Limb (tissue), 2 donors: ENCODE data around the gene MRPL21.
"Not testable (repeated sequence)": the region's sequence is repeated elsewhere in the genome, so short reads cannot be mapped to it uniquely, and the experiment has no call there.

ENCODE experiments used
- DNase-seq, 2 donors: peaks; one replicate each; pipeline ENCODE4 v3.0.0-alpha.2; 2016; ENCODE audit errors: extremely low spot score in 2 of 2

Gene MRPL21

DNA sequence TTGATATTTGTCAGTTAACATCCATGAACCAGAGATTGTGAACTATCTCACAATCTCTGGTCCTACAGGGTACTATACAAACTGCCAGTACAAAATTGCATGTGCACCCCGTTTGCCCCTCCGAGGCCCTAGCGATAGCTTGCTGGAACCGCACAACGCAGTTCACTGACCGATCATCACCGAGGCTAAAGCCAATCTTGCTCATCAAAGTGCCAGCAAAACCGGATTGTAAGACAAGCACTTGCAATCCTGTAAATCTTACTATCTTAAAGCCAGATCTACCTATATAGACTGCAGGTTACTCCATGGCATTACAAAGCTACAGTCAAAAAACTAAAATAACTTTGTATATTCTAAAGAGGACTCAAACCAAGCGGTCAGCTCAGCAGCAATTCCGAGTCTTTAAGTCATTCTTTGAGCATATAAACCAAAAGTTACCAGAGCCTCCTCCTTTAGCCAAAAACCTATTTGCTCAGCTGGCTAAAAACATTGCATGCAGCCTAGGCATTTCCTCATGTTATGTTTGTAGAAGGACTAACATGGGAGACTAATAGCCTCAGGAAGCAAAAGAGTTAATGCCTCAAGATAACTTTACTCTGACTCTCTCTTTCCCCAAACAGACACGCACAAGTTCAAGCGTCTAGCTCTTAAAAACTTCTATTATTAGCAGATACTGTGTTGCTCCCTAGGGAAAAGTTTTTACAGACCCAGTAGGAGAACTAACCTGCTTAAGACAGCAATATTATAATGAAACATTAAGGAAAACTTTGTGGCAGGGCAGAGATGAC is 31.2 kb downstream of the MRPL21 start:
- DNase-seq: no peak

DNA sequence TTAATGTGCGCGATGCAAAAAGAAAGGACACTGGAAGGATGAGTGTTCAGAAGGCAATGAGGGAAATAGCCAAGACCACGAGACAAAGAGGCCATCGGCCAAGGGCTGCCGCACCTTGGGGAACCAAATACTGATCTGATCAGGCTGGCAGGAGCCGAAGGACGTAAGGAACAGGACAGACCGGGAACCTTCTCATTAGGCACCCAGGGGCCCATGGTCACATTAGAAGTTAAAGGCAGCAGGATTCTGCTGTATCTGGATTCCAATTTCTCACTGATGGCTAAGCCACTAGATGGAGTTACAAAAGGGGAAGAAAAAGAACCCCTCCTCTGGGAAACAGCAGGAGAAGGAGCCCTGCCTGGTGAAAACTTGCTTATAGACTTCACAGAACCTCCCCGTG is 33.2 kb downstream of the MRPL21 start:
- no peak for DNase-seq

DNA sequence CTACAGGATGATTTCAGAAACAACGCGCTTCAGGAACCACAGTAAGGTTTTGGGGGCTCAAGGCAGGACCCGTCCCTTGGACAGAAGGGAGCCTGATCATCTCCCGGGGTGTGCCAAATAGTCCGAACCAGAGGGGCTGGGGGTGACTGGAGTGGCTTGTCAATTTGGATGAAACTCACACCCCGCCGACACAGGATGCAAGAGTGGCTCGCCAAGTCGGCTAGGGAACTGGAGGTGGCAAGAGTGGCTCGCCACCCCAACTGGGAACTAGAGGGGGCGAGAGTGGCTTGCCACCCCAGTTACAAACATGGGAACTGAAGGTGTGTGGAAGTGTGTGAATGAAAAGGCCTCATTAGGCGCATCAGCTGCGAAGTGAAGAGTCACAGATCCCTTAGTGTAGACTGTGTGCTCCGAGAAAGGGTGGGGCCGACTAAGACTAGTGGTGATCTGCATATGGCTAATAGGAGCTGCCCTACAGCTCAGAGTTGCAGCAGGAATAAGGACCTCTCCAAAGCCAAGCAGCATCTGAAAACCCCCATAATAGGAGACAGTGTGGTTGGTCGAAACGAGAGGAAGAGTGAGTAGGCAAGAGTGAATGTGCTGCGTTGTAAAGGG is 35.3 kb downstream of the MRPL21 start:
- no peak for DNase-seq

DNA sequence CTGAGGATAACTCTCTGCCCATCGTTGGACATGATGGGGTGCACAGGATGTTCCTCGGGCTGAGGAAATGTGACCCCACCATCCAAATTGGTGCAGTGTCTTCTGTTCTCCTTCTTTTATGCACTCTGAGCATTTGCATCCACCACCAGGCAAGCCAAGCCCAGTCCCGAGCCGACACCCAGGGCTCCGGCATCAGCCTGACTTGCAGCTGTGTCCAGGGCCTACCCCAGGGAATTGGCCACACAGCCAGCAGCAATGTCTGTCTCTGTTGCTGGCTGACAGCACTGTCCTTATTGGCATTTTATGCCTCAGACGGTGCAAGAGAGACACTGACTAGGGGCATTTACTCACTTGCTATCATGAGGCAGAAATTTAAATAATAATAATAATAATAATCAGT is 36.6 kb downstream of the MRPL21 start:
- no peak for DNase-seq

DNA sequence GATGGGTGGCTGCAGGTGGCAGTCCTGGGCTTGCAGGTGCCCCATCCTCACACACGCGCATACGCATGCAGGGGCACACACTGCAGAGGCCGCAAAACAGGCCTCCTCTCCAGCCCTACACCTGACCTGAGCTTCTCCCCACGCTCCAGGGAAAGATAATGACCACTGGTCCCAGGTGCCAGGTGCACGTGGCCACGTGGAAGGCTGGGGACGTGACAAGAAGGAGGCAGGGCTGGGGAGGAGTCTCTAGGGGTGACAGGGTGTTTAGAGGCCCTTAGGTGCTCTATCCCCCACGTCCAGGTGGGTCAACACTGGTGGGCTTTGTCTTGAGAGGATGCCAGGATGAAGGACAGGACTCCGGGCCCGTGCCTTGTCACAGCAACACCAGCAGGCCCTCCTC is 38.4 kb downstream of the MRPL21 start:
- DNase-seq: no peak

DNA sequence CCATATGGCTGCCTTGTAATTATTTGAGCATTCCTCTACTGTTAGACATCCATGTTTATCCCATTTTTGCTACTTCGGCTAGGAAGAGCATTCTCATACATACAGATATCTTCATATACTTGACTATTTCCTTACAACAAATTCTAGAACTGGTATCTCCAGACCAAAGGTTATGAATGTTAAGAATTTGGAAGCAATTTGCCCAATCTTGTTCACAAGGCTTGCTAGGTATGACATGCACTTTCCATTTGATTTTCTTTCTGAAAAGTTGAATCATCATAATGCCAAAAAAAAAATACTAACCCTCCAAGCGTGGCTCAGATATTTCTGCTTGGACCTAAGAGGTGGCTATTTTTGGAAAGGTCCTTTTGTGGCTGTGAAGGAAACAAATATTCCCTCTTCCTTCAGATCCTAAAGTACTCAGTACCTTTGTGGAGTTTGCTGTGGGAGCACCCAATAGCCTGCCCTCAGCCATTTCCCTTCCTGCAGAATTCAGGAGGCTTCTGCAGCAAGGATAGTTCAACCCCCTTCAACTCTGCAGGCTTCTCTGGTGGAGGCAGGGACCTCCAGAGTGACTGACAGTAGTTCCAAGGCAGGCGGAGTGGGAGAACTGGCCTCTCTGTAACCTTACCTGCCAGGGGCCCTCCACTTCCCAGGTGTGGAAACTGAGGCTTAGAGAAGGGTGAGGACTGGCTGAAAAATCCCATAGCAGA is 39.9 kb downstream of the MRPL21 start:
- DNase-seq: no peak

DNA sequence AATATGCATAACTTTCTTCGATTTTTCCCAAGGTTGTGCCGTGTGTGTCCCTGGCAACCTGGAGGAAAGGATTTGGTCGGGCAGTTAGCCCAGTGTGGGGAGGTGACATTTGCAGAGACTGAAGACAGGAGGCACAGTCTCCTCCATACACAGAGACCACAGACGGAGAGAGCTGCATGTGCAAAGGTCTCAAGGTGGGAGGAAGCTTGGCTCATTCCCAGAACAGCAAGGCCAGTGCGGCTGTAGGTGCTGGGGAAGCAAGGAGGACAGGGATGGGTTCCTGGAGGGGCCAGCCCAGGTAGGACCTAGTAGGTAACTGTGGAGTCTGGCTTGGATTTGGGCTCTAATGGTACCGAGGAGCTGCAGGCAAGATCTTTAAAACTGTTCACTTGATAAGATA is 41.2 kb downstream of the MRPL21 start:
- DNase-seq: no peak

DNA sequence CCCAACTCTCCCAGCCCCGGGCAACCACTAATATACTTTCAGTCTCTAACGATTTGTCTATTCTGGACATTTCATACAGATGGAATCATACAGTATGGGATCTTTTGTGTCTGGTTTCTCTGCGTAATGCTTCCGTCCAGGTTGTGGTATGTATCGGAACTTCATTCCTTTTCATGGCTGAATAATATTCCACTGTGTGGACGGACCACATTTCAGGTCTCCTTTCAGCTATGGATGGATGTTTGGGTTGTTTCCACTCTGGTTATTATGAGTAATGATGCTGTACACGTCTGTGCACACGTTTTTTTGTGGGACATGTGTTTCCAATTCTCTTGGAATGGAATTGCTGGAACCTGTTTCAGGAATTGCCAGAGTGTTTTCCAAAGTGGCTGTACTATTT is 44.5 kb downstream of the MRPL21 start:
- no peak for DNase-seq

DNA sequence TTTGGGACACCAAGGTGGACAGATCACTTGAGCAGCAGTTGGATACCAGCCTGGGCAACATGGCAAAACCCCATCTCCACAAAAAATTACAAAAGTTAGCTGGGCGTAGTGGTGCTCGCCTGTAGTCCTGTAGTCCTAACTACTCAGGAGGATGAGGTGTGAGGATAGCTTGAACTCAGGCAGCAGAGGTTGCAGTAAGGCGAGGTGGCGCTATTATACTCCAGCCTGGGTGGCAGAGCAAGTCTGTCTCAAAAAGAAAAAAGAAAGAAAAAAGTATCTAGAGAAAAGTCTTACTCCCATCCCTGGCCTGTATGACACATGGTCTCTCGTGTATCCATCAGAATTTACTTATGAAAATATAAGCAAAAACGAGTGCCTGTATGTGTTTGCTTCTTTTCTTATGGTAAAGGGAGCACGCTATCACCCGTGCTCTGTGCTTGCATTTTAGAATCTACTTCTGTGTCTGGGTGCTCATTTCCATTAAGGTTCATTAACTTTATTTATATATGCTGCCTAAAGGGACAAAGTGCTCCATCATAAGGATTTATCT is 46.5 kb downstream of the MRPL21 start:
- no peak for DNase-seq

DNA sequence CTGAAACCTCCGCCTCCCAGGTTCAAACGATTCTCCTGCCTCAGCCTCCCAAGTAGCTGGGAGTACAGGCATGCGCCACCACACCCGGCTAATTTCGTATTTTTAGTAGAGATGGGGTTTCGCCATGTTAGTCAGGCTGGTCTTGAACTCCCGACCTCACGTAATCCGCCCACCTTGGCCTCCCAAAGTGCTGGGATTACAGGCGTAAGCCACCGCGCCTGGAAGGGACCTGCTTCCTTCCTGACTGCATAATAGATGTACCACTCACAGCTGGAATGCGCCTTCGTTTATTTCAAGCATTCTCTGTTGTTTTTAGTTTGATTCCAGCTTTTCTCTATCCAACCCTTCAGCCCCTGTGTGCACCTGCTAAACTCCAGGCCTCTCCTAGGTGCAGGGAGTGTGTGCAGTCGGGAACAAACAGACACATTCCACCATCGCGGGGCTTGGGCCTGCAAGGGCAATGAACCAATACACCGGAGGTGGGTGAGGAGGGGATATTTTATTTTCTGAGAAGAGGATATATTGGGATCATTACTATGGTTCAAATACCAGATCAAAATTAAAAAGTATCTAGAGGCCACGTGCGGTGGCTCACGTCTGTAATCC is 47.1 kb downstream of the MRPL21 start:
- not testable (repeated sequence) for DNase-seq

DNA sequence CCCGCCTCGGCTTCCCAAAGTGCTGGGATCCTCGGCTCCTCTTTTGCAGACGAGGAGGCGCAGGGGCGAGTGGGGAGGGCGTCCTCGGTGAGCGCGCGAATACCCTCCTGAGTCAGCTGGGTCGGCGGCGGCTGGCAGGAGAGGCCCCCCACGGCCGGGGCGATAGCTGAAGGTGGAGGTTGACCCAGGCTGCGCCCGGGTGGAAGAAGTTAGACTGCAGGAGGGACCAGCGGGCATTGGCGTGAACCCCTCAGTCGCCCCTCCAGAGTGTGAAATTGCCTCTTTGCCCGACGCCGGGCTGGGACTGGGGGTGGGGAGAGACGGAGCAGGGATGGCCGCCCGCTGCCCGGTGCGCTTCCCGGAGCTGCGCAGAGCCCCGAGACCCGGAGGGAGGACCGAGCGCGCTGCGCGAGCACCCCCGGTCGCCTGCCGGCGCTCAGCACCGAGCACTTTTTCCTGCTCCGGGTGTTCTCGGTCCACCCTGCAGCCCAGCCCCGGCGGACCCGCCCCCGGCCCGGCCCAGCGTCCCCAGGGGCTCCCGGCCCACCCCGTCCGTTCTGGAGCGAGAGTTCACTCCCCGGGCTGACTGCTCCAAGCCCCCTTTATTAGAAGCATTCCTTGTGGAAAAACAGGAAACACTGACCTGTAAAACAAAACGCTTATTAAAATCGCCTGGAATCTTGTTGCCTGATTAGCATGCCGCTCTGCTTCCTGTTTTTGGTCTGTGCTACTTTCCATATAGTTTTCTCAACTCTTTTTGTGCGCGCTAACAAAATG is 48.2 kb downstream of the MRPL21 start:
- peak in 1 of 2 donors; percentile 53 for DNase-seq

DNA sequence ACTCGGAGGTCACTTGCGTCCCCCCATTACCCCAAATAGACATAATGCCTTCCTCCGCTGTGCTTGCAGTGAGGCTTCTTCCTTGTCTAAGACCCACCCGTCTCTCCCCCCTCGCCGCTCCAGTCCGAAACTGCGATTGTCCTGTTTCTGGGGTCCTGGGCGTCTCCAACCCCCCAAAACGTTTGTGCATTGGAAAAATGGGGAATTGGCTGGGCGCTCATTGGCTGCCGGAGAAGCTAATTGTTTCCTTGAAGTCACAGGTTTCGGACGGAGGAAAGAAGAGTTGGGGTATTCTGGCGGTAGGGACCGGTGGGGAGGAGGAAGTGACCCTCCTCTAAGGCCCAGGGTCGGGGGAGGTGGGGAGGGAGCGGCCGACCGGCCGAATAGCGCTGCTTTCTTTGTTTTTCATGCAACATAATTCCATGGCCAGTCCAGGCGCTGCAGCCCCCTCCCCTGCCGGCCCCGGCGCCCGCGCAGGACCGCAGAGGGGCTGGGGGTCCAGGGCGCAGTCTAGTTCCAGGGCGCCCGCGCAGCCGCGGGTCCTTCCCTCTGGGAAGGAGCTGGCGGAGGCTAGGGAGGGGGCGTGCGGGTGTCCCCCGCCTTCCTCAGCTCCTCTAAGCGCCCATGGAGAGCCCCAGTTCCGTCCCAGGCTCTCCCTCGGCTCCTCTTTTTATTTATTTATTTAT is 49.2 kb downstream of the MRPL21 start:
- DNase-seq: no peak

DNA sequence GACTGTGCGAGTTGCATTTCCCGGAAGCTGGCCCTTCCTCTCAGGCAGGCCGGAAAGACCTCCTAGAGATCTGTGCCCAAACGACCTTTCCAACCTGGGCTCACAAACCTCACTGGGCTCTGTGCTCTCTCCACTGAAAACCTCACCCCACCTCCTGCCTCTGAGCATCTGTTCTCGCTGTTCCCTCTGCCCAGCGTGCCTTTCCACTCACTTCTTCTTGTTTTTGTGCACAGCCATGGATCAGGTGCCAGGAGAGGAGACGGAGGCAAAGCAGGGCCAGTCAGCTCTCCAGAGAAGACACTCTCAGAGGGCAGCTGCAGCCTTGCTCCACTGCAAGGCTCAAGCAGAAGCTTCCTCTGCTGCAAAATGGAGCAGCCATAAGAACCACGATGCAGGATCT is 51.0 kb downstream of the MRPL21 start:
- no peak for DNase-seq

DNA sequence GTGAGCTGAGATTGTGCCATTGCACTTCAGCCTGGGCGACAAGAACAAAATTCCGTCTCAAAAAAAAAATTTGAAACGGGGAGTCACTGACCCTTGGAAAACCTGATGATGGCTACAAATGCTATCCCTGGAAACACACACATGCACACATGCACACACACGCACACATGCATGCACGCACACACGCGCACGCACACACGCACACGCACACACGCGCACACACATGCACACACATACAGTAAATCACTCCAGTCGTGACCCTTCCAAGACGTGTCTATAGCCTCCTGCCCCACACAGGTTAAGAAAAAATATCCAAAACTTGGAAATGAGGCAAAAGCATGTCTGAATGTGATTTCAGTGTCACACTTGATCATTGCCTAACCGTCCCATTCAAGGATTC is 55.2 kb downstream of the MRPL21 start:
- DNase-seq: no peak

DNA sequence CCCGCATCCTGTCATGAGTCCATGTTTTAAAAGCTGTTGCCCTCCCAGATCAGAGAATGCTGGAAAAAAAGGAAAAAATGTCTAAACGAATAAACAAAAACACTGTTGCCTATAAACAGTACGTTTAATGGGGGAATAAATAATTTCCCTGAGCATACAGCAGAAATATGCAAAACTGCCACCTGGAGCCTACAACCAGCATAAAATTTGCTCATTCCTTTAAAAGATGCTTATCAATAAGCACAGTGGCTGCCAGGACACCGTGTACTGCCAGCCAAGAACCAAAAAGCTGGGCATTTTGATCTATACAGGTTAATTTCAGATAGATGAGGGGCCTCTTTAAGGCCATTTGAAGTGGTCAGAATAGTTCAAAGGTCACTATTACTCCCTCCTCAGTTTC is 56.2 kb downstream of the MRPL21 start:
- no peak for DNase-seq

DNA sequence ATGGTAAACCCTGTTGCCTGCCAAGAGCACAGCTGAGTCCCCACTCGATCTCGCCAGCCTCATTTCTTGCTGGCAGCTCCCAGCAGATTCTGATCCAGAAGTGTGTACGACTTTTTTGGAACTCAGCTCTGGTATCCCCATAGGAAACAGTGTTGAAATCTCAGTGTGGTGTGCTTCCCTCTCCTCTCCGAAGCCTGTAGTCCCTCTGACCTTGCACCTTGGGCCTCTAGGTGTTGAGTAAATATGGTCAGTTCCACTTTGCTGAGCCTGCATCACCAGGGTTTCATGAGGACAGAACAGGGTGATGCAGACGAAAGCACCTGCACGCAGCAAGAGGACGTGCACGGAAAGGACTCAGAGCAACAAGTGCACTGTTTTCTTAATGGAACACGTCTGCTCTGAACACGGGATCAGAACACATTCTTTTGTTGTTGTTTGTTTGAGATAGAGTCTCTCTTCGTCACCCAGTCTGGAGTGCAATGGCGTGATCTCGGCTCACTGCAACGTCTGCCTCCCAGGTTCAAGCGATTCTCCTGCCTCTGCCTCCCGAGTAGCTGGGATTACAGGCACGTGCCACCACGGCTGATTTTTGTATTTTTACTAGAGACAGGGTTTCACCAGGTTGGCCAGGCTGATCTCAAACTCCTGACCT is 58.2 kb downstream of the MRPL21 start:
- no peak for DNase-seq

DNA sequence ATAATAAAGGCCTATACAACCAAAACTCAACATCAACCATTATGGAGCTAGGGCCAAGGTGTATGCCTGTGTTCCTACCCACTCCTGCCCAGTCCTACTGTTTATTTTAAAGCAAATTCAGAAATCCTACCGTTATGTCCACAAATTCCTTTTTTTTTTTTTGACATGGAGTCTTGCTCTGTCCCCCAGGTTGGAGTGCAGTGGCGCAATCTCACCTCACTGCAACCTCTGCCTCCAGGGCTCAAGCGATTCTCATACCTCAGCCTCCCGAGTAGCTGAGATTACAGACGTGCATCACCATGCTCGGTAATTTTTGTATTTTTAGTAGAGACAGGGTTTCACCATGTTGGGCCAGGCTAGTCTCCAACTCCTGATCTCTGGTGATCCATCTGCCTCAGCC is 58.8 kb downstream of the MRPL21 start:
- DNase-seq: no peak

DNA sequence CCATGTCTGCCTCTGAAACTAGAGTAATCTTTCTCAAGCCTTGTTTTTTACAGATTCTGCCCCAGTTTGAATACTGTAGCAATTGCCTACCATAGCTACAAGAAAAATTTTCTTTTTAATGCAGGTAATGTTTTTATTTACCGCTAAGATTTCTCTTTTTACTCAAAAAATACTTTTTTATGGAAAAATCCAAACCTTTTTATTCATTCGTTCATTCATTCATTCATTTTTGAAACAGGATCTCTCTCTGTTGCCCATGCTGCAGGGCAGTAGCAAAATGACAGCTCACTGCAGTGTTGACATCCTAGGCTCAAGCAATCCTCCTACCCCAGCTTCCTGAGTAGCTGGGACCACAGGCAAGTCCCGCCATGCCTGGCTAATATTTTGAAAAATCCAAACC is 59.3 kb downstream of the MRPL21 start:
- no peak for DNase-seq

DNA sequence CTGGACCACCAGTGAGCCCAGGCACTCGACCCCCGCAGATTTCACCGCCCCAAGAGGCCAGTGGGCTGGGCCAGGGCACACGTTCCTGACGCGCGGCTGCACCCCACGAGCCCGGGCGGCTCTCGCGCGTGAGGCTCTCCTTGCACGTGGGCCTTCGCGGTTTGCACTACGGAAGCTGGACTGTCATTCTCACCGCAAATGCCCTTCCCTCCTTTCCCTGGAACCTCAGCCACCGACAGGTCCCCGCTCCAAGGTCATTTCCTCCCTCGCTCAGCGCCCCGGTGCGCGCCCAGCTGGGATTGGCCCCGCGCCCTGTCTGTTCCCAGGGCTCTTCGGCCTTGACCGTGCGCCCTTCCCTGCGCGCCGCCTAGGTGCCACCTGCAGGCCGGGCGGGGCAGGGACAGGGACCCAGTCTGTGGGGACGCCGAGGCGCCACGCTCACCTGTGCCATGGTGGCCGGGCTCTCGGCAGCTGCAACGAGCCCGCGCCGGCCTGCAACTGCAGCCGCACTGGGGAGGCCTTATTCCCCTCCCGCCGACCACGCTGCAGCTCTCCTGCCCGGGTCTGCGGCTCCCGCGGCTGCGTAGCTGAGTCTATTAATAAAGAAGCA is 59.8 kb downstream of the MRPL21 start:
- DNase-seq: peak in 1 of 2 donors; percentile 57
